ENCODE measurements around the gene CDK14. TPM values are rescaled to one million over a fixed set of nuclear protein-coding genes. Genes with fewer than 3 reads are reported as not detected.

Gene CDK14
- total RNA-seq, 2 donors from 2014 or later, result 45.3 to 53.8 TPM

- intact Hi-C loops (cut with DNase I), result no loop called here
- DNase-seq (ENCODE audit: low spot score), result no peak
Observed at GRCh38 chr7:90994121-90994520, 398.0 kb downstream of the CDK14 start.

GRCh38 chr7:90994601-90995000 is 398.5 kb downstream of the CDK14 start:
- intact Hi-C loops (cut with DNase I), result no loop called here
- no peak for DNase-seq (ENCODE audit: low spot score)

GRCh38 chr7:90995996-90996395 is 399.9 kb downstream of the CDK14 start:
- intact Hi-C loops (cut with DNase I), result no loop called here
- no peak for DNase-seq (ENCODE audit: low spot score)

- no peak for DNase-seq (ENCODE audit: low spot score)
- intact Hi-C loops (cut with DNase I), result no loop called here
Observed at GRCh38 chr7:90999989-91000979, 404.2 kb downstream of the CDK14 start.

DNA sequence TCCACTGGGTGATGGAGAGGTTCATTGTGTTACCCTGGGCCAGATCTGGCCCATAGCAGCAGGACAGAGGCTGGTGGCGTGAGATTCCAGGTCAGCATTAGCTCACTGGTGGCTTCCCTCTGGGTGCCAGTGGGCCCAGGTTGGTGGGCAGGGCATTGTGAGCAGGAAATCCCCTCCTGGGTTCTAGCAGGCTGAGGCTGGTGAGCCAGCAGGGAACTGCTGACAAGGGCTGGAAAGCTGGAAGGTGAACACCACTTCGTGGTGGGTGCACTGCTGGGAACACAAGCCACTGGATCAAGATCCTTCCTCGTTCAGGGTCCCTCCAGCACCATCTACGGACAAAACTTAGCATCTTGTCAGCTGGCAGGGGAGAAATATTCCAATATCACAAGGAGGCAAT is 408.9 kb downstream of the CDK14 start:
- intact Hi-C loops (cut with DNase I), result no loop called here
- no peak for DNase-seq (ENCODE audit: low spot score)

DNA sequence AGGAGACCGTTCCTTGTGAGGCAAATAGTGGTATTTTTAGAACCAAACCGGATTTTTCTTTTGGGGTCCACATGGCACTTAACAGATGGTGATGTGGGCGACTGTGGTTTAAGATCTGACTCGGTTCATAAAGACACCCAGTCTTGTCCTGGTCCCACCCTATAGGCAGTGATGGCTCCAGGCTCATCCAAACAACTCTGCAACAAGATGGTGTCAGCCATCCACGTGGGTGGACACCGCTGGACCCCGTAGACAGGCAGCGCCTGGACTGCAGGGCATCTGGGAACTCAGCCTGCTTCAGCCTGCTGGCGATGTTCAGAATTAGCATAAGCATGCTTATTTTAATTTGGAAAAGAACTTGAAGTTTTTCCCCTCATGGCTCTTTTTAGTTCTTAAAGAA is 409.7 kb downstream of the CDK14 start:
- no peak for DNase-seq (ENCODE audit: low spot score)
- intact Hi-C loops (cut with DNase I), result loop anchor here in 1 of 2 donors (2.0 kb wide), 1 partner anchor 15 kb away; no protein-coding TSS in a partner anchor

GRCh38 chr7:91007371-91007770 is 411.2 kb downstream of the CDK14 start:
- intact Hi-C loops (cut with DNase I), result loop anchor here in 1 of 2 donors (2.0 kb wide), 1 partner anchor 17 kb away; no protein-coding TSS in a partner anchor
- DNase-seq (ENCODE audit: low spot score), result no peak

DNA sequence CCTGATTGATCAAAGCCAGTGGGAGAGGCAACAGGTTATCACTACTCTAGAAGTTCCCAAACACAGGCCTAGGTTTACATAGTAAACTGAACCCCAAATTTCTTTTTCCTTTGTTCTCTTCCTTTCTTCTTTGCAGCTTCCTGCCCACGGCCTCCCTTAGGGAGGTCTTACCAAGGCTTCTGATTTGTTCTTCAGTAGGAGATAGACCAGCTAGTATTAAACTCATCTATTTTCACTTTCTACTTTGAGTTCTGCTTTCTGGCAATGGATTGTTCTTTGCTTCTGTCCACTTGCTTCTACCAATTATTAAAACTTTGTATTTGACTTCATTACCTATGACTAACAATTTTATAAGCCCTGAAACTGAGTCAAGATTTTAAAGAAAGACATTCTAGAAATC is 417.0 kb downstream of the CDK14 start:
- no peak for DNase-seq (ENCODE audit: low spot score)
- intact Hi-C loops (cut with DNase I), result no loop called here

- intact Hi-C loops (cut with DNase I), result no loop called here
- no peak for DNase-seq (ENCODE audit: low spot score)
Observed at GRCh38 chr7:91019686-91020385, 423.7 kb downstream of the CDK14 start.

- intact Hi-C loops (cut with DNase I), result no loop called here
- no peak for DNase-seq (ENCODE audit: low spot score)
Observed at GRCh38 chr7:91020636-91021385, 424.7 kb downstream of the CDK14 start.

GRCh38 chr7:91021956-91022355 is 425.8 kb downstream of the CDK14 start:
- intact Hi-C loops (cut with DNase I), result no loop called here
- no peak for DNase-seq (ENCODE audit: low spot score)

GRCh38 chr7:91025906-91026390 is 429.8 kb downstream of the CDK14 start:
- DNase-seq (ENCODE audit: low spot score), result no peak
- intact Hi-C loops (cut with DNase I), result no loop called here

- intact Hi-C loops (cut with DNase I), result loop anchor here (10.0 kb wide), 2 partner anchors 475 to 575 kb away; no protein-coding TSS in a partner anchor
Observed at GRCh38 chr7:91029688-91030087, 433.6 kb downstream of the CDK14 start.

DNA sequence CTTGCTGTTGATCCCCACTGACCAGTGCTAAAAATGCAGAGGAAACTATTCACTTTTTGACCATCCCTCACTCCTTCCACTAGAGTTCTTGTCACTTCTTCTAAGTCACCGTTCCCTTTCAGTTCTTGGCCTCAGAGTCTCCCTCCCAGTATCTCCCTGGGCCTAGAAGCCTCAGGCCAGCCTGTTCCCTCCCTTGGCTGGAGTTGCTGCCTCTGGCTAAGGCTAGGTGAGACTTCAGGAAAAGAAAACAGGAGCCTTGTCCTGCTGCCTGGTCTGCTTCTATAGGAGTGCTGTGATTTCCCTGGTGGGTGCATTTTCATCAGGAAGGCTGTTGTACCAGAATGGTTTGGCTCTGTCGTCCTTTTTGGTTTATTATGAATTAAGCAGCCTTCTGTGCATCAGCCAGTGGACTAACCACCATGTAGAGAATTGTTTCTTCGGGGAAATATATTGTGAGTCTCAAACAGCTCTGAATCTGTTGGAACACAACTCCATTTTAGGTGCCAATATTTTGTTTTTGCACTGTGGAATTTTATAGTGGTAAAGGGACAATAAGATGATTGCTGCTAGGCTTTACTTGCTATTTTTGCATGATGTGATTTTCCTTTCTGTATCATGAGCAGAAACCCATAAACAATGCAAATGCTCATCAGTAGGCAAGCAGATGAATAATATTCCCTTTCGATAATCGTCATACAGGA is 434.7 kb downstream of the CDK14 start:
- intact Hi-C loops (cut with DNase I), result loop anchor here (10.0 kb wide), 2 partner anchors 476 to 576 kb away; no protein-coding TSS in a partner anchor
- DNase-seq (ENCODE audit: low spot score), result no peak

More at GRCh38 chr7:91029688-91030087, 433.6 kb downstream of the CDK14 start:
- DNase-seq (ENCODE audit: low spot score), result no peak

GRCh38 chr7:91031757-91032156 is 435.6 kb downstream of the CDK14 start:
- DNase-seq (ENCODE audit: low spot score), result no peak
- intact Hi-C loops (cut with DNase I), result loop anchor here (10.0 kb wide), 2 partner anchors 477 to 577 kb away; no protein-coding TSS in a partner anchor

DNA sequence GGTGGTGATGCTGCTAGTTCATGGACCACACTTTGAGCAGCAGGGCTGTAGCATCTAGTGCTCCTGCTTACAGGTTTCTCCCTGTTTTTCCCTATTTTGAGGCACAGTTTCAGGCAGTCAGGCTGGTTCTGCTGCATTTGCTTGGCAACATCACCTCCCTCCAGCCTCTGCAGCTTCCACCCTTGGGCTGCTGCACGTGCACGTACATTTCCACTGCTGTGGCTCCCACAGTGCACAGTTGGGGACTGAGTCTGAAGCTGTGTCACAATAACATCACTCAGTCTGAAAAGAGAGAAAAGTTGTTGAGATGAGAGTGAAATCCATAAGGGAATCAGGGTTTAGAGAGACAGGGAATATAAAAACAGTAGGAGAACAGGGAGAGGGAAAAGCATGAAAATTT is 437.5 kb downstream of the CDK14 start:
- DNase-seq (ENCODE audit: low spot score), result no peak
- intact Hi-C loops (cut with DNase I), result loop anchor here (10.0 kb wide), 2 partner anchors 479 to 579 kb away; no protein-coding TSS in a partner anchor

- intact Hi-C loops (cut with DNase I), result loop anchor here (10.0 kb wide), 2 partner anchors 480 to 580 kb away; no protein-coding TSS in a partner anchor
- DNase-seq (ENCODE audit: low spot score), result no peak
Observed at GRCh38 chr7:91034459-91035368, 438.6 kb downstream of the CDK14 start.

Data from posterior vena cava (tissue), 2 donors.